SK-N-SH (cell line): ENCODE results near the gene SLC18A2. TPM values are rescaled to one million over a fixed set of nuclear protein-coding genes. Genes with fewer than 3 reads are reported as not detected.

Source experiments
- CTCF ChIA-PET: fragments of 300-600, 350-600 bp; formaldehyde crosslinking; extraction: SDS; loops from one replicate; lab custom pipeline; 2021; lab: Yijun Ruan, JAX
- POLR2A ChIA-PET: fragments of 350-600 bp; sonication (Branson Sonifier 250); formaldehyde crosslinking; extraction: SDS; loops from one replicate; lab custom pipeline; 2020; ENCODE audit warnings: antibody characterized with exemption, inconsistent platforms; lab: Yijun Ruan, JAX
- DNase-seq: peaks from one replicate; pipeline ENCODE4 v3.0.0; 2012
- H2AFZ ChIP-seq: fragments of 200-600 bp; sonication (generic); 2 replicates; pipeline ENCODE4 v1.8.1; 2016; ENCODE audit warnings: antibody characterized with exemption, mild to moderate bottlenecking, low read depth
- H3F3A ChIP-seq: fragments of 200-600 bp; sonication (generic); replicated peaks from 2 replicates; pipeline ENCODE3; 2016; ENCODE audit warnings: antibody characterized with exemption, mild to moderate bottlenecking; ENCODE audit not compliant: insufficient read depth
- H3K27ac ChIP-seq, 2 experiments: fragments of 200-500 bp in 1 of 2; fragments of 200-600 bp in 1 of 2; sonication (Bioruptor generic) in 1 of 2; sonication (generic), shearing (Covaris generic) in 1 of 2; 2 replicates each; pipeline versions ENCODE4 v1.5.1 to v1.6.1; 2014 to 2016; ENCODE audit warnings: low read depth in 2 of 2, inconsistent platforms in 1 of 2, low read length in 1 of 2, mild to moderate bottlenecking in 1 of 2, mixed read lengths in 1 of 2
- H3K27me3 ChIP-seq: fragments of 200-600 bp; sonication (generic), shearing (Covaris generic); 2 replicates; pipeline ENCODE4 v1.6.1; 2016; ENCODE audit warnings: mixed run types; ENCODE audit not compliant: insufficient read depth
- H3K36me3 ChIP-seq, 2 experiments: fragments of 200-500 bp in 1 of 2; fragments of 200-600 bp in 1 of 2; sonication (Bioruptor generic) in 1 of 2; sonication (generic) in 1 of 2; replicated peaks in 1 of 2; 2 replicates each; pipeline versions ENCODE3 to v1.5.1; 2014 to 2016; ENCODE audit warnings: low read length in 1 of 2, mild to moderate bottlenecking in 1 of 2; ENCODE audit not compliant: insufficient read depth in 2 of 2, control insufficient read depth in 1 of 2
- H3K4me1 ChIP-seq, 2 experiments: fragments of 200-500 bp in 1 of 2; fragments of 200-600 bp in 1 of 2; sonication (Bioruptor generic) in 1 of 2; sonication (generic), shearing (Covaris generic) in 1 of 2; 2 replicates each; pipeline versions ENCODE4 v1.5.1 to v1.6.1; 2014 to 2016; ENCODE audit warnings: low read depth in 1 of 2, low read length in 1 of 2, mixed run types in 1 of 2; ENCODE audit not compliant: insufficient read depth in 2 of 2, control insufficient read depth in 1 of 2
- H3K4me2 ChIP-seq: fragments of 200-600 bp; sonication (generic), shearing (Covaris generic); 2 replicates; pipeline ENCODE4 v1.6.1; 2017; ENCODE audit warnings: mixed run types
- H3K4me3 ChIP-seq, 2 experiments: fragments of 200-500 bp in 1 of 2; fragments of 200-600 bp in 1 of 2; sonication (Bioruptor generic) in 1 of 2; sonication (generic), shearing (Covaris generic) in 1 of 2; 2 replicates each; pipeline versions ENCODE4 v1.5.1 to v1.8.1; 2014 to 2016; ENCODE audit warnings: low read depth in 2 of 2, inconsistent platforms in 1 of 2, low read length in 1 of 2, mild to moderate bottlenecking in 1 of 2, mixed read lengths in 1 of 2, moderate library complexity in 1 of 2
- H3K79me2 ChIP-seq: fragments of 200-600 bp; sonication (generic); 2 replicates; pipeline ENCODE4 v1.8.1; 2017; ENCODE audit warnings: mild to moderate bottlenecking; ENCODE audit not compliant: insufficient read depth
- H3K9ac ChIP-seq: fragments of 200-600 bp; sonication (generic); 2 replicates; pipeline ENCODE4 v1.6.1; 2017; ENCODE audit warnings: mixed run types
- H3K9me2 ChIP-seq: fragments of 200-600 bp; sonication (generic); 2 replicates; pipeline ENCODE4 v1.6.1; 2017; ENCODE audit warnings: mixed run types
- H3K9me3 ChIP-seq: fragments of 200-600 bp; sonication (generic); 2 replicates; pipeline ENCODE4 v1.6.1; 2017; ENCODE audit warnings: mixed run types, mild to moderate bottlenecking, moderate library complexity
- H4K20me1 ChIP-seq: fragments of 200-600 bp; sonication (generic); 2 replicates; pipeline ENCODE4 v1.6.1; 2017; ENCODE audit warnings: mild to moderate bottlenecking, mixed run types; ENCODE audit not compliant: insufficient read depth
- CHD2 ChIP-seq: fragments of 150-350 bp; IDR thresholded peaks from 2 replicates; pipeline ENCODE4 v1.6.1; 2018; ENCODE audit warnings: low read length; ENCODE audit not compliant: partially characterized antibody
- ELF1 ChIP-seq: IDR thresholded peaks from 2 replicates; pipeline ENCODE4 v1.4.0; 2012
- EP300 ChIP-seq, 2 experiments: IDR thresholded peaks; 2 replicates each; pipeline versions ENCODE4 v1.4.0 to v1.6.1; 2012; ENCODE audit warnings: borderline replicate concordance in 1 of 2, low read depth in 1 of 2, low read length in 1 of 2
- EZH2phosphoT487 ChIP-seq: fragments of 200-600 bp; sonication (generic); IDR thresholded peaks from 2 replicates; pipeline ENCODE4 v1.6.1; 2017; ENCODE audit warnings: low read depth, mixed run types, mild to moderate bottlenecking, antibody characterized with exemption, moderate library complexity, borderline replicate concordance
- FOXM1 ChIP-seq: IDR thresholded peaks from 2 replicates; pipeline ENCODE4 v1.4.0; 2012; ENCODE audit warnings: low read depth, mild to moderate bottlenecking
- GATA2 ChIP-seq: sonication (generic); formaldehyde crosslinking; IDR thresholded peaks from 2 replicates; pipeline ENCODE4 v1.5.0; 2020; ENCODE audit warnings: mild to moderate bottlenecking, missing genetic modification reagents
- JUND ChIP-seq: IDR thresholded peaks from 2 replicates; pipeline ENCODE4 v1.4.0; 2012
- NFIC ChIP-seq: IDR thresholded peaks from 2 replicates; pipeline ENCODE4 v1.4.0; 2012; ENCODE audit warnings: borderline replicate concordance
- POLR2AphosphoS5 ChIP-seq: IDR thresholded peaks from 2 replicates; pipeline ENCODE4 v1.6.1; 2012; ENCODE audit warnings: low read depth, low read length
- RCOR1 ChIP-seq: fragments of 150-350 bp; IDR thresholded peaks from 2 replicates; pipeline ENCODE4 v1.6.1; 2017; ENCODE audit warnings: antibody characterized with exemption, low read length
- RFX5 ChIP-seq: IDR thresholded peaks from 2 replicates; pipeline ENCODE4 v1.6.1; 2012; ENCODE audit warnings: mild to moderate bottlenecking, improper control_type of control experiment, low read length
- RXRA ChIP-seq: IDR thresholded peaks from 2 replicates; pipeline ENCODE4 v1.4.0; 2012; ENCODE audit warnings: low read depth, mild to moderate bottlenecking, borderline replicate concordance
- SIN3A ChIP-seq: IDR thresholded peaks from 2 replicates; pipeline ENCODE4 v1.6.1; 2012; ENCODE audit warnings: low read depth, mild to moderate bottlenecking, low read length, moderate library complexity, borderline replicate concordance
- SMC3 ChIP-seq: IDR thresholded peaks from 2 replicates; pipeline ENCODE4 v1.6.1; 2012; ENCODE audit warnings: low read depth, low read length, improper control_type of control experiment
- TCF12 ChIP-seq: IDR thresholded peaks from 2 replicates; pipeline ENCODE4 v1.4.0; 2012
- YY1 ChIP-seq: IDR thresholded peaks from 2 replicates; pipeline ENCODE4 v1.4.0; 2012; ENCODE audit warnings: low read depth, mild to moderate bottlenecking
- WGBS: methylation state at CpG from one replicate; pipeline ENCODE4 v1.1.6; 2017; ENCODE audit warnings: low lambda C conversion rate; 5-methylcytosine and 5-hydroxymethylcytosine counted together
- polyA plus RNA-seq, 3 experiments: library from polyadenylated mRNA; depleted of rRNA; stranded (reverse); fragments of >200 nt; gene quantifications; 2 replicates each; pipeline ENCODE4 v1.2.3, GENCODE V29; 2012
- TF ChIP-seq, protein P1 (sequence below): IDR thresholded peaks from 2 replicates; pipeline ENCODE4; 2012
- TF ChIP-seq, protein P2 (sequence below): fragments of 200-600 bp; sonication (generic); IDR thresholded peaks from 2 replicates; pipeline ENCODE4 v1.6.1; 2017; ENCODE audit warnings: antibody characterized with exemption, mild to moderate bottlenecking, moderate library complexity
- TF ChIP-seq, protein P3 (sequence below): IDR thresholded peaks from 2 replicates; pipeline ENCODE4 v1.6.1; 2012; ENCODE audit warnings: mild to moderate bottlenecking, low read depth, low read length, moderate library complexity
- TF ChIP-seq, protein P4 (sequence below): IDR thresholded peaks from 2 replicates; pipeline ENCODE4 v1.4.0; 2012; ENCODE audit warnings: low read depth
- TF ChIP-seq, protein P5 (sequence below): IDR thresholded peaks from 2 replicates; pipeline ENCODE4 v1.4.0; 2012; ENCODE audit warnings: low read depth, borderline replicate concordance
- TF ChIP-seq, protein P6 (sequence below): fragments of 150-350 bp; IDR thresholded peaks from 2 replicates; pipeline ENCODE4 v1.6.1; 2016; ENCODE audit warnings: mild to moderate bottlenecking, low read depth, low read length

Gene SLC18A2
- polyA plus RNA-seq, 1 of the 3 experiments (the other 2 are of a cell fraction), result not detected

DNA sequence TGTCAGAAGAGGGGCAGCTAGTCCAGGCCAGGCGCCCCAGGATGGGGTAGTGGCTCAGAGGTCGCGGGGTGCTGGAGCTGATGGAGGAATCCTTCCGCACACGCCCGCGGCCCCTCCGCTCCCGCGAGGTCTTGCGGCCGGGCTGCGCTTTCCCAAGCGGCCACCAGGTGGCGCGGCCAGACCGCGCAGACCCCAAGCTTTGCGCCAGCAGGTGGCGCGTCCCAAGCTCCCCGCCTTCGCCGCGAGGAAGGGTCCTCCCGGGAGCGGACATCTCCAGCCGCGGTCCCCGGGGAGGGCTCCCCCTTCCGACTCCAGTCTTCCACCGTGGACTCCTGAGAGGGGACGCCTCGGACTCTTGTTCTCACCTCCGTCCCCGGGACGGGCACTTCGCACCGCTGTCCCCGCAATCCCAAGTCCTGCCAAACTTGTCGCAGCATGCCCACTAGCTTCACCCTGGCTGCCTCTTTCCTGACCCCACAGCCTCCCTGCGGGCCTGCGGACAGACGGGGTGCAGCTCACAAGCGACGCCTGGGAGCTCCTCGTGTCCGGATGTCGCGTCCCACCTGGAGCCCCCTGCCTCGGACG is 24.2 kb upstream of the SLC18A2 start:
- peak overlapping the region; percentile 79 for H2AFZ ChIP-seq
- H4K20me1 ChIP-seq, result no peaks in the 10 kb centered on the region
- peak; percentile 94 for DNase-seq
- H3F3A ChIP-seq, result no peaks in the 10 kb centered on the region
- peaks cover 0 to 17% of the 10 kb centered on the region in 2 experiments; a peak in 1 of 4 replicates for H3K4me1 ChIP-seq
- no peaks in the 10 kb centered on the region for H3K27me3 ChIP-seq
- peak overlapping the region; percentile 59 to 66 for H3K4me3 ChIP-seq
- 0 out of 2 replicates have a peak overlapping the region, but pooled peaks have one; percentile 25 for H3K9ac ChIP-seq
- ChIA-PET POLR2A (interaction anchor here (1.0 kb wide), 1 partner anchor 103 kb away, joined by 4 read pairs; no protein-coding TSS in a partner anchor), CTCF (interaction anchor here (0.6 to 14.2 kb wide), 103 partner anchors 9 to 862 kb away, joined by 3 to 534 read pairs (median 5); partner anchors contain the start of genes KCNK18 and SLC18A2)
- H3K4me2 ChIP-seq, result peak overlapping the region; percentile 97
- H3K27ac ChIP-seq, result no peak overlapping the region
- WGBS, result 0% methylated on average over 20 of the region's 52 CpGs
- no peaks in the 10 kb centered on the region for H3K79me2 ChIP-seq
- no peaks in the 10 kb centered on the region for H3K9me3 ChIP-seq
- no peaks in the 10 kb centered on the region for H3K9me2 ChIP-seq
- H3K36me3 ChIP-seq, result no peaks in the 10 kb centered on the region
- TF ChIP-seq, protein P1, sequence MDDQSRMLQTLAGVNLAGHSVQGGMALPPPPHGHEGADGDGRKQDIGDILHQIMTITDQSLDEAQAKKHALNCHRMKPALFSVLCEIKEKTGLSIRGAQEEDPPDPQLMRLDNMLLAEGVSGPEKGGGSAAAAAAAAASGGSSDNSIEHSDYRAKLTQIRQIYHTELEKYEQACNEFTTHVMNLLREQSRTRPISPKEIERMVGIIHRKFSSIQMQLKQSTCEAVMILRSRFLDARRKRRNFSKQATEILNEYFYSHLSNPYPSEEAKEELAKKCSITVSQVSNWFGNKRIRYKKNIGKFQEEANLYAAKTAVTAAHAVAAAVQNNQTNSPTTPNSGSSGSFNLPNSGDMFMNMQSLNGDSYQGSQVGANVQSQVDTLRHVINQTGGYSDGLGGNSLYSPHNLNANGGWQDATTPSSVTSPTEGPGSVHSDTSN, result no peak
- TF ChIP-seq CHD2 (peak; percentile 95), FOXM1 (peak; percentile 42; the same call in 1 of the 2 replicates), GATA2 (CRISPR knock-in tag) (0 out of 2 replicates have a peak, but pooled peaks have one; percentile 14), SIN3A (0 out of 2 replicates have a peak, but pooled peaks have one; percentile 38), RCOR1 (peak; percentile 25; the same call in 1 of the 2 replicates), ELF1 (0 out of 2 replicates have a peak, but pooled peaks have one; percentile 10), RXRA (no peak), EP300 (IDR thresholded peaks at IDR 0.05; ENCODE audit: borderline replicate concordance in 1 of 2, low read depth in 1 of 2, low read length in 1 of 2) (no peak), SMC3 (peak; percentile 99), RFX5 (no peak; the same call in 1 of the 2 replicates), EZH2phosphoT487 (no peak), NFIC (no peak), JUND (no peak), YY1 (0 out of 2 replicates have a peak, but pooled peaks have one; percentile 31), TCF12 (no peak), POLR2AphosphoS5 (no peak)
- TF ChIP-seq, protein P2, sequence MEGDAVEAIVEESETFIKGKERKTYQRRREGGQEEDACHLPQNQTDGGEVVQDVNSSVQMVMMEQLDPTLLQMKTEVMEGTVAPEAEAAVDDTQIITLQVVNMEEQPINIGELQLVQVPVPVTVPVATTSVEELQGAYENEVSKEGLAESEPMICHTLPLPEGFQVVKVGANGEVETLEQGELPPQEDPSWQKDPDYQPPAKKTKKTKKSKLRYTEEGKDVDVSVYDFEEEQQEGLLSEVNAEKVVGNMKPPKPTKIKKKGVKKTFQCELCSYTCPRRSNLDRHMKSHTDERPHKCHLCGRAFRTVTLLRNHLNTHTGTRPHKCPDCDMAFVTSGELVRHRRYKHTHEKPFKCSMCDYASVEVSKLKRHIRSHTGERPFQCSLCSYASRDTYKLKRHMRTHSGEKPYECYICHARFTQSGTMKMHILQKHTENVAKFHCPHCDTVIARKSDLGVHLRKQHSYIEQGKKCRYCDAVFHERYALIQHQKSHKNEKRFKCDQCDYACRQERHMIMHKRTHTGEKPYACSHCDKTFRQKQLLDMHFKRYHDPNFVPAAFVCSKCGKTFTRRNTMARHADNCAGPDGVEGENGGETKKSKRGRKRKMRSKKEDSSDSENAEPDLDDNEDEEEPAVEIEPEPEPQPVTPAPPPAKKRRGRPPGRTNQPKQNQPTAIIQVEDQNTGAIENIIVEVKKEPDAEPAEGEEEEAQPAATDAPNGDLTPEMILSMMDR, result peak; percentile 94
- TF ChIP-seq, protein P3, sequence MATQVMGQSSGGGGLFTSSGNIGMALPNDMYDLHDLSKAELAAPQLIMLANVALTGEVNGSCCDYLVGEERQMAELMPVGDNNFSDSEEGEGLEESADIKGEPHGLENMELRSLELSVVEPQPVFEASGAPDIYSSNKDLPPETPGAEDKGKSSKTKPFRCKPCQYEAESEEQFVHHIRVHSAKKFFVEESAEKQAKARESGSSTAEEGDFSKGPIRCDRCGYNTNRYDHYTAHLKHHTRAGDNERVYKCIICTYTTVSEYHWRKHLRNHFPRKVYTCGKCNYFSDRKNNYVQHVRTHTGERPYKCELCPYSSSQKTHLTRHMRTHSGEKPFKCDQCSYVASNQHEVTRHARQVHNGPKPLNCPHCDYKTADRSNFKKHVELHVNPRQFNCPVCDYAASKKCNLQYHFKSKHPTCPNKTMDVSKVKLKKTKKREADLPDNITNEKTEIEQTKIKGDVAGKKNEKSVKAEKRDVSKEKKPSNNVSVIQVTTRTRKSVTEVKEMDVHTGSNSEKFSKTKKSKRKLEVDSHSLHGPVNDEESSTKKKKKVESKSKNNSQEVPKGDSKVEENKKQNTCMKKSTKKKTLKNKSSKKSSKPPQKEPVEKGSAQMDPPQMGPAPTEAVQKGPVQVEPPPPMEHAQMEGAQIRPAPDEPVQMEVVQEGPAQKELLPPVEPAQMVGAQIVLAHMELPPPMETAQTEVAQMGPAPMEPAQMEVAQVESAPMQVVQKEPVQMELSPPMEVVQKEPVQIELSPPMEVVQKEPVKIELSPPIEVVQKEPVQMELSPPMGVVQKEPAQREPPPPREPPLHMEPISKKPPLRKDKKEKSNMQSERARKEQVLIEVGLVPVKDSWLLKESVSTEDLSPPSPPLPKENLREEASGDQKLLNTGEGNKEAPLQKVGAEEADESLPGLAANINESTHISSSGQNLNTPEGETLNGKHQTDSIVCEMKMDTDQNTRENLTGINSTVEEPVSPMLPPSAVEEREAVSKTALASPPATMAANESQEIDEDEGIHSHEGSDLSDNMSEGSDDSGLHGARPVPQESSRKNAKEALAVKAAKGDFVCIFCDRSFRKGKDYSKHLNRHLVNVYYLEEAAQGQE, result no peak
- TF ChIP-seq, protein P4, sequence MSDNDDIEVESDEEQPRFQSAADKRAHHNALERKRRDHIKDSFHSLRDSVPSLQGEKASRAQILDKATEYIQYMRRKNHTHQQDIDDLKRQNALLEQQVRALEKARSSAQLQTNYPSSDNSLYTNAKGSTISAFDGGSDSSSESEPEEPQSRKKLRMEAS, result peak; percentile 65; the same call in 1 of the 2 replicates
- TF ChIP-seq, protein P5, sequence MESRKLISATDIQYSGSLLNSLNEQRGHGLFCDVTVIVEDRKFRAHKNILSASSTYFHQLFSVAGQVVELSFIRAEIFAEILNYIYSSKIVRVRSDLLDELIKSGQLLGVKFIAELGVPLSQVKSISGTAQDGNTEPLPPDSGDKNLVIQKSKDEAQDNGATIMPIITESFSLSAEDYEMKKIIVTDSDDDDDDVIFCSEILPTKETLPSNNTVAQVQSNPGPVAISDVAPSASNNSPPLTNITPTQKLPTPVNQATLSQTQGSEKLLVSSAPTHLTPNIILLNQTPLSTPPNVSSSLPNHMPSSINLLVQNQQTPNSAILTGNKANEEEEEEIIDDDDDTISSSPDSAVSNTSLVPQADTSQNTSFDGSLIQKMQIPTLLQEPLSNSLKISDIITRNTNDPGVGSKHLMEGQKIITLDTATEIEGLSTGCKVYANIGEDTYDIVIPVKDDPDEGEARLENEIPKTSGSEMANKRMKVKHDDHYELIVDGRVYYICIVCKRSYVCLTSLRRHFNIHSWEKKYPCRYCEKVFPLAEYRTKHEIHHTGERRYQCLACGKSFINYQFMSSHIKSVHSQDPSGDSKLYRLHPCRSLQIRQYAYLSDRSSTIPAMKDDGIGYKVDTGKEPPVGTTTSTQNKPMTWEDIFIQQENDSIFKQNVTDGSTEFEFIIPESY, result peak; percentile 59; the same call in 1 of the 2 replicates
- TF ChIP-seq, protein P6, sequence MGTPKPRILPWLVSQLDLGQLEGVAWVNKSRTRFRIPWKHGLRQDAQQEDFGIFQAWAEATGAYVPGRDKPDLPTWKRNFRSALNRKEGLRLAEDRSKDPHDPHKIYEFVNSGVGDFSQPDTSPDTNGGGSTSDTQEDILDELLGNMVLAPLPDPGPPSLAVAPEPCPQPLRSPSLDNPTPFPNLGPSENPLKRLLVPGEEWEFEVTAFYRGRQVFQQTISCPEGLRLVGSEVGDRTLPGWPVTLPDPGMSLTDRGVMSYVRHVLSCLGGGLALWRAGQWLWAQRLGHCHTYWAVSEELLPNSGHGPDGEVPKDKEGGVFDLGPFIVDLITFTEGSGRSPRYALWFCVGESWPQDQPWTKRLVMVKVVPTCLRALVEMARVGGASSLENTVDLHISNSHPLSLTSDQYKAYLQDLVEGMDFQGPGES, result no peak
